DOHH2 (cell line): ENCODE results near the gene GREM2.

ENCODE experiments used
- H3F3A ChIP-seq: fragments of 200-600 bp; sonication (generic), shearing (Covaris generic); 2 replicates; pipeline ENCODE4 v1.6.0; 2016; ENCODE audit warnings: antibody characterized with exemption, mild to moderate bottlenecking; ENCODE audit not compliant: control insufficient read depth, insufficient read depth
- H3K27ac ChIP-seq: fragments of 200-600 bp; sonication (generic); 2 replicates; pipeline ENCODE4 v1.5.1; 2014; ENCODE audit warnings: low read depth, mild to moderate bottlenecking, low read length, moderate library complexity
- H3K27me3 ChIP-seq: fragments of 200-600 bp; sonication (generic); 2 replicates; pipeline ENCODE4 v1.6.1; 2014; ENCODE audit warnings: mild to moderate bottlenecking, low read length, mixed read lengths; ENCODE audit not compliant: control insufficient read depth
- H3K36me3 ChIP-seq: fragments of 200-600 bp; sonication (generic); 2 replicates; pipeline ENCODE4 v1.6.1; 2014; ENCODE audit warnings: mild to moderate bottlenecking, low read length, moderate library complexity, mixed read lengths; ENCODE audit not compliant: control insufficient read depth
- H3K4me1 ChIP-seq: fragments of 200-600 bp; sonication (generic); 2 replicates; pipeline ENCODE4 v1.6.1; 2014; ENCODE audit warnings: mild to moderate bottlenecking, low read length, mixed read lengths; ENCODE audit not compliant: control insufficient read depth
- H3K4me2 ChIP-seq: fragments of 200-600 bp; sonication (generic); 2 replicates; pipeline ENCODE4 v1.6.0; 2014; ENCODE audit warnings: mild to moderate bottlenecking, low read length, moderate library complexity
- H3K4me3 ChIP-seq: fragments of 200-600 bp; sonication (generic); 2 replicates; pipeline ENCODE4 v1.5.1; 2014; ENCODE audit warnings: mild to moderate bottlenecking, low read length, mixed read lengths
- H3K79me2 ChIP-seq: fragments of 200-600 bp; sonication (generic); 2 replicates; pipeline ENCODE4 v1.6.1; 2014; ENCODE audit warnings: mild to moderate bottlenecking, low read length, mixed read lengths; ENCODE audit not compliant: control insufficient read depth
- H3K9me2 ChIP-seq: fragments of 200-600 bp; sonication (generic); replicated peaks from 2 replicates; pipeline ENCODE4 v1.6.1; 2014; ENCODE audit warnings: mild to moderate bottlenecking, low read length, mixed read lengths; ENCODE audit not compliant: control insufficient read depth
- H3K9me3 ChIP-seq: fragments of 200-600 bp; sonication (generic); 2 replicates; pipeline ENCODE4 v1.6.1; 2014; ENCODE audit warnings: antibody characterized with exemption, low read length, mixed read lengths; ENCODE audit not compliant: control insufficient read depth, insufficient read depth
- H4K20me1 ChIP-seq: fragments of 200-600 bp; sonication (generic); 2 replicates; pipeline ENCODE4 v1.6.0; 2014; ENCODE audit warnings: low read depth, mild to moderate bottlenecking, antibody characterized with exemption, low read length, moderate library complexity; ENCODE audit not compliant: control insufficient read depth, insufficient read depth
- CTCF ChIP-seq: fragments of 200-600 bp; sonication (generic); IDR thresholded peaks from one replicate; pipeline ENCODE4 v1.5.1; 2014; ENCODE audit warnings: antibody characterized with exemption, mild to moderate bottlenecking, low read depth, low read length; ENCODE audit not compliant: poor library complexity, severe bottlenecking
- EZH2phosphoT487 ChIP-seq: fragments of 200-600 bp; sonication (generic); IDR thresholded peaks from 2 replicates; pipeline ENCODE4 v1.6.1; 2017; ENCODE audit warnings: borderline replicate concordance, mild to moderate bottlenecking, antibody characterized with exemption, low read length, moderate library complexity, mixed read lengths

GREM2 gene

GRCh38 chr1:240619906-240620621 is 8.1 kb upstream of the GREM2 start:
- Histone ChIP-seq H3K4me2 (no peak overlapping the region), H3K36me3 (no peaks in the 10 kb centered on the region), H3K27me3 (no peaks in the 10 kb centered on the region), H3K27ac (no peak overlapping the region), H3K4me1 (no peaks in the 10 kb centered on the region), H3K4me3 (no peak overlapping the region), H3K9me2 (no peaks in the 10 kb centered on the region), H3K79me2 (no peaks in the 10 kb centered on the region), H3F3A (no peaks in the 10 kb centered on the region), H3K9me3 (no peaks in the 10 kb centered on the region), H4K20me1 (no peaks in the 10 kb centered on the region)
- TF ChIP-seq EZH2phosphoT487 (no peak), CTCF (no peak)

DNA sequence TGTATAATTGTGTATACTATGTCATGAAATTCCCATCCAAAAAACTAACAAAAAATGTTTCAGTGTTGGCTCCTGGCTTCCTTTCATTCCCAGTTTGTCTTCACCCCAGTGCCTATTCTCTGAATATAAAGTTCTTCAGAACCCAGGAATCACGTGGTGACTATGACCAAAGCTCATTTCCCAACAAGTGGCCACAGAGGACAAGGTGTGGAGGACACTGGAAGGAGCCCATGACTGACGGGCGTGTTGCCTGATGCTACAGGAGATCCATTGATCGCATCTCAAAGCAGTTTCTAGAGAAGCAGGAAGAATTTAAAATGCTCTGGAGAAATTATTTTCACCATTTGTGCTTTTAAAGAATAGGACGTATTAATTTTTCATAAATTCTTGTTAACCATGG is 7.4 kb upstream of the GREM2 start:
- Histone ChIP-seq H3K9me2 (no peaks in the 10 kb centered on the region), H3K36me3 (no peaks in the 10 kb centered on the region), H3K9me3 (no peaks in the 10 kb centered on the region), H3K79me2 (no peaks in the 10 kb centered on the region), H3F3A (no peaks in the 10 kb centered on the region), H3K4me3 (no peak overlapping the region), H3K27ac (no peak overlapping the region), H3K4me1 (no peaks in the 10 kb centered on the region), H3K4me2 (no peak overlapping the region), H4K20me1 (no peaks in the 10 kb centered on the region), H3K27me3 (no peaks in the 10 kb centered on the region)
- TF ChIP-seq CTCF (no peak), EZH2phosphoT487 (no peak)

- H3K79me2 ChIP-seq = no peaks in the 10 kb centered on the region
- H3F3A ChIP-seq = no peaks in the 10 kb centered on the region
- H3K27me3 ChIP-seq = peaks cover under 1% of the 10 kb centered on the region
- H3K4me3 ChIP-seq = no peak overlapping the region
- H3K9me2 ChIP-seq = no peaks in the 10 kb centered on the region
- no peak overlapping the region for H3K4me2 ChIP-seq
- H3K36me3 ChIP-seq = no peaks in the 10 kb centered on the region
- no peaks in the 10 kb centered on the region for H3K4me1 ChIP-seq
- H3K9me3 ChIP-seq = no peaks in the 10 kb centered on the region
- no peaks in the 10 kb centered on the region for H4K20me1 ChIP-seq
- no peak overlapping the region for H3K27ac ChIP-seq
- TF ChIP-seq CTCF (no peak), EZH2phosphoT487 (no peak)
Measured at GRCh38 chr1:240618946-240619345, 7.0 kb upstream of the GREM2 start.
